ENCODE measurements around the gene CABLES2.

The CABLES2 gene

GRCh38 chr20:62400541-62400940, 6.5 kb downstream of the CABLES2 start:
- H3K27ac ChIP-seq, result no peak overlapping the region
- H3K79me2 ChIP-seq (ENCODE audit: insufficient read depth, low read depth), result no peaks in the 10 kb centered on the region; the same call in 1 of the 2 replicates
- no peaks in the 10 kb centered on the region for H3K36me3 ChIP-seq (ENCODE audit: insufficient read depth)
- H3K4me3 ChIP-seq (IDR thresholded peaks at IDR 0.05; ENCODE audit: insufficient read depth, low read depth, low read length), result no peak overlapping the region
- H3K27me3 ChIP-seq (ENCODE audit: insufficient read depth, low read depth), result no peaks in the 10 kb centered on the region
- no peak overlapping the region for H3K4me2 ChIP-seq
- H3K9ac ChIP-seq, result no peak overlapping the region
- no peak overlapping the region for H2AFZ ChIP-seq (ENCODE audit: low read depth)
- H4K20me1 ChIP-seq (ENCODE audit: insufficient read depth), result no peaks in the 10 kb centered on the region
- H3K4me1 ChIP-seq (ENCODE audit: low read depth, poor library complexity, severe bottlenecking), result peaks cover 2% of the 10 kb centered on the region
- TF ChIP-seq CTCF (conservative IDR thresholded peaks at IDR 0.05; ENCODE audit: low read depth, low read length), result no peak

- no peak overlapping the region for H3K9ac ChIP-seq
- H3K79me2 ChIP-seq (ENCODE audit: insufficient read depth, low read depth), result no peaks in the 10 kb centered on the region; the same call in 1 of the 2 replicates
- H4K20me1 ChIP-seq (ENCODE audit: insufficient read depth), result no peaks in the 10 kb centered on the region
- no peak for TF ChIP-seq CTCF (conservative IDR thresholded peaks at IDR 0.05; ENCODE audit: low read depth, low read length)
- H3K4me2 ChIP-seq, result no peak overlapping the region
- H3K27me3 ChIP-seq (ENCODE audit: insufficient read depth, low read depth), result no peaks in the 10 kb centered on the region
- no peak overlapping the region for H3K4me3 ChIP-seq (IDR thresholded peaks at IDR 0.05; ENCODE audit: insufficient read depth, low read depth, low read length)
- H3K4me1 ChIP-seq (ENCODE audit: low read depth, poor library complexity, severe bottlenecking), result no peaks in the 10 kb centered on the region
- no peaks in the 10 kb centered on the region for H3K36me3 ChIP-seq (ENCODE audit: insufficient read depth)
- H2AFZ ChIP-seq (ENCODE audit: low read depth), result no peak overlapping the region
- H3K27ac ChIP-seq, result no peak overlapping the region
Measured at GRCh38 chr20:62400021-62400420, 7.1 kb downstream of the CABLES2 start.

- Histone ChIP-seq H4K20me1 (ENCODE audit: insufficient read depth) (no peaks in the 10 kb centered on the region), H3K79me2 (ENCODE audit: insufficient read depth, low read depth) (no peaks in the 10 kb centered on the region)
Measured at GRCh38 chr20:62398120-62398821, 8.8 kb downstream of the CABLES2 start.

GRCh38 chr20:62396367-62397239, 10.5 kb downstream of the CABLES2 start:
- TF ChIP-seq CTCF (conservative IDR thresholded peaks at IDR 0.05; ENCODE audit: low read depth, low read length), result no peak
- Histone ChIP-seq H3K27me3 (ENCODE audit: insufficient read depth, low read depth) (no peaks in the 10 kb centered on the region), H3K27ac (no peak overlapping the region), H3K4me2 (no peak overlapping the region), H3K4me3 (IDR thresholded peaks at IDR 0.05; ENCODE audit: insufficient read depth, low read depth, low read length) (no peak overlapping the region), H3K79me2 (ENCODE audit: insufficient read depth, low read depth) (no peaks in the 10 kb centered on the region), H3K9ac (no peak overlapping the region), H3K4me1 (ENCODE audit: low read depth, poor library complexity, severe bottlenecking) (no peaks in the 10 kb centered on the region), H2AFZ (ENCODE audit: low read depth) (no peak overlapping the region), H4K20me1 (ENCODE audit: insufficient read depth) (no peaks in the 10 kb centered on the region), H3K36me3 (ENCODE audit: insufficient read depth) (no peaks in the 10 kb centered on the region)

More at GRCh38 chr20:62398120-62398821, 8.8 kb downstream of the CABLES2 start:
- TF ChIP-seq CTCF (conservative IDR thresholded peaks at IDR 0.05; ENCODE audit: low read depth, low read length), result no peak
- Histone ChIP-seq H3K4me1 (ENCODE audit: low read depth, poor library complexity, severe bottlenecking) (no peaks in the 10 kb centered on the region), H2AFZ (ENCODE audit: low read depth) (no peak overlapping the region), H3K36me3 (ENCODE audit: insufficient read depth) (no peaks in the 10 kb centered on the region), H3K4me3 (IDR thresholded peaks at IDR 0.05; ENCODE audit: insufficient read depth, low read depth, low read length) (no peak overlapping the region), H3K27ac (no peak overlapping the region), H3K27me3 (ENCODE audit: insufficient read depth, low read depth) (no peaks in the 10 kb centered on the region), H3K9ac (no peak overlapping the region), H3K4me2 (no peak overlapping the region)

Data from KMS-11 (cell line).